Epithelial cell of esophagus (primary cell): ENCODE results near the gene MRTO4.
A peak's percentile ranks its signal among the peaks of the same experiment; 100 is the strongest.

ENCODE experiments used
- DNase-seq: peaks from one replicate; pipeline ENCODE4 v3.0.0; 2010; ENCODE audit warnings: low read depth
- H3K4me3 ChIP-seq: 2 replicates; pipeline ENCODE4 v1.5.1; 2011; ENCODE audit warnings: mild to moderate bottlenecking, low read length, control low read depth
- CTCF ChIP-seq: IDR thresholded peaks from 2 replicates; pipeline ENCODE4 v1.5.1; 2011; ENCODE audit warnings: low read depth, mild to moderate bottlenecking, low read length, control low read depth, inconsistent platforms; ENCODE audit not compliant: insufficient read depth; ENCODE audit errors: missing control alignments

Gene MRTO4

GRCh38 chr1:19309123-19309813 lies 57.7 kb downstream of the MRTO4 start:
- DNase-seq = peak; percentile 37
- TF ChIP-seq CTCF = no peak
- H3K4me3 ChIP-seq = no peak overlapping the region
